AG04449 (cell line): ENCODE measurements around the gene DARS1.
"Not testable (repeated sequence)": the region's sequence is repeated elsewhere in the genome, so short reads cannot be mapped to it uniquely, and the experiment has no call there.

Experiments used
- CTCF ChIA-PET: fragments of 350-600 bp; formaldehyde crosslinking; extraction: SDS; loops from one replicate; lab custom pipeline; 2021; ENCODE audit warnings: antibody characterized with exemption; lab: Yijun Ruan, JAX
- POLR2A ChIA-PET: fragments of 400-600, 350-600 bp; formaldehyde crosslinking; extraction: SDS; loops from one replicate; lab custom pipeline; 2020; ENCODE audit warnings: antibody characterized with exemption, inconsistent platforms; lab: Yijun Ruan, JAX
- DNase-seq: peaks from one replicate; pipeline ENCODE4 v3.0.0-alpha.2; 2010; ENCODE audit warnings: low read depth, low spot score
- H3K4me3 ChIP-seq: 2 replicates; pipeline ENCODE4 v1.5.1; 2011; ENCODE audit warnings: low read depth, mild to moderate bottlenecking, control low read depth, low read length
- TF ChIP-seq, protein P1 (sequence below): IDR thresholded peaks from one replicate; pipeline ENCODE4 v1.5.1; 2011; ENCODE audit warnings: mild to moderate bottlenecking, moderate library complexity, low read length, control low read depth, inconsistent platforms; ENCODE audit not compliant: insufficient read depth; ENCODE audit errors: missing control alignments

DARS1 gene

GRCh38 chr2:135960150-135960549 lies 25.3 kb downstream of the DARS1 start:
- POLR2A ChIA-PET: no interaction called here
- no peak for DNase-seq
- CTCF ChIA-PET: interaction anchor here (1.0 to 1.3 kb wide), 2 partner anchors 47 to 464 kb away, joined by 3 read pairs; no protein-coding TSS in a partner anchor
- TF ChIP-seq, protein P1, sequence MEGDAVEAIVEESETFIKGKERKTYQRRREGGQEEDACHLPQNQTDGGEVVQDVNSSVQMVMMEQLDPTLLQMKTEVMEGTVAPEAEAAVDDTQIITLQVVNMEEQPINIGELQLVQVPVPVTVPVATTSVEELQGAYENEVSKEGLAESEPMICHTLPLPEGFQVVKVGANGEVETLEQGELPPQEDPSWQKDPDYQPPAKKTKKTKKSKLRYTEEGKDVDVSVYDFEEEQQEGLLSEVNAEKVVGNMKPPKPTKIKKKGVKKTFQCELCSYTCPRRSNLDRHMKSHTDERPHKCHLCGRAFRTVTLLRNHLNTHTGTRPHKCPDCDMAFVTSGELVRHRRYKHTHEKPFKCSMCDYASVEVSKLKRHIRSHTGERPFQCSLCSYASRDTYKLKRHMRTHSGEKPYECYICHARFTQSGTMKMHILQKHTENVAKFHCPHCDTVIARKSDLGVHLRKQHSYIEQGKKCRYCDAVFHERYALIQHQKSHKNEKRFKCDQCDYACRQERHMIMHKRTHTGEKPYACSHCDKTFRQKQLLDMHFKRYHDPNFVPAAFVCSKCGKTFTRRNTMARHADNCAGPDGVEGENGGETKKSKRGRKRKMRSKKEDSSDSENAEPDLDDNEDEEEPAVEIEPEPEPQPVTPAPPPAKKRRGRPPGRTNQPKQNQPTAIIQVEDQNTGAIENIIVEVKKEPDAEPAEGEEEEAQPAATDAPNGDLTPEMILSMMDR: no peak
- no peak overlapping the region for H3K4me3 ChIP-seq

DNA sequence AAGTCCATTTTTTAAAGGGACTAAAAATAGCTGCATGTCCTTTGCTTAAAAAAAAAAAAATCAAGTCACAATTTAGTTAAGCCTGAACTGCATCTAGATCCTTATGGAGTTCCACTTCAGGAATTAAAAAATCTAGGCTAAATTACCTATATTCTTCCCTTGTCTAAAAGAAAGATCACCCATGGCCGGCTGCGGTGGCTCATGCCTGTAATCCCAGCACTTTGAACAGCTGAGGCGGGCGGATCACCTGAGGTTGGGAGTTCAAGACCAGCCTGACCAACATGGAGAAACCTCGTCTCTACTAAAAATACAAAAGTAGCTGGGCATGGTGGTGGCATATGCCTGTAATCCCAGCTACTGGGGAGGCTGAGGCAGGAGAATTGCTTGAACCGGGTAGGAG lies 26.5 kb downstream of the DARS1 start:
- H3K4me3 ChIP-seq, POLR2A ChIA-PET, DNase-seq: not testable (repeated sequence)
- CTCF ChIA-PET: interaction anchor here (1.6 kb wide), 1 partner anchor 45 kb away, joined by 9 read pairs; no protein-coding TSS in a partner anchor

GRCh38 chr2:135954020-135954601 lies 31.3 kb downstream of the DARS1 start:
- H3K4me3 ChIP-seq: no peak overlapping the region
- no peak for DNase-seq
- ChIA-PET CTCF (no interaction called here), POLR2A (no interaction called here)
- TF ChIP-seq, protein P1: no peak

GRCh38 chr2:135952891-135953290 lies 32.5 kb downstream of the DARS1 start:
- DNase-seq: no peak
- no peak overlapping the region for H3K4me3 ChIP-seq
- ChIA-PET CTCF (no interaction called here), POLR2A (no interaction called here)
- TF ChIP-seq, protein P1: no peak

DNA sequence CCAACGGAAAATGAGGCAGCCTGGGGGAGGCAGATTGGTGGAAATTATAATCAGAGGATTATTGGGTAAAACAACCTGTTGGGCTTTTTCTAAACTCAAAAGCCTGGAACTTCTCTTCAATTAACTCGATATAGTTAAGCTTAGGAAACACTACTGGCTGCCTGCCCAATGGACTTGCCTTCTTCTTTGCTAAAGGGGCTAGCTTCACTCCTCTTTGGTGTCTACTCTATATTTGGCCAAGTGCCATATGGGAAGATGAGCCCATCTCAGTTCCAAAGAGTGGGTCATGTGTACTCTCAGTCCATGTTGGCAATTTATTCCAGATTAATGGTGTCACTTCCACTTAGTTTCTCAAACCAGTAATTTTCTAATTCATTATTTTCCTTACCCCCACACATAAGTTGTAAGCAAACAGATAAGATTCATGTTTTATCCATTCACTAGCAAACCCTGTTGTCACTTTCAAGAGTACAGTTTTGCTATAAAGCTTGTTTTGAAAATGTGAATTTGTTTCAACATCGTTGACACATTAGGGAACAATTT lies 34.3 kb downstream of the DARS1 start:
- TF ChIP-seq, protein P1: no peak
- no peak for DNase-seq
- H3K4me3 ChIP-seq: no peak overlapping the region
- ChIA-PET POLR2A (no interaction called here), CTCF (no interaction called here)

DNA sequence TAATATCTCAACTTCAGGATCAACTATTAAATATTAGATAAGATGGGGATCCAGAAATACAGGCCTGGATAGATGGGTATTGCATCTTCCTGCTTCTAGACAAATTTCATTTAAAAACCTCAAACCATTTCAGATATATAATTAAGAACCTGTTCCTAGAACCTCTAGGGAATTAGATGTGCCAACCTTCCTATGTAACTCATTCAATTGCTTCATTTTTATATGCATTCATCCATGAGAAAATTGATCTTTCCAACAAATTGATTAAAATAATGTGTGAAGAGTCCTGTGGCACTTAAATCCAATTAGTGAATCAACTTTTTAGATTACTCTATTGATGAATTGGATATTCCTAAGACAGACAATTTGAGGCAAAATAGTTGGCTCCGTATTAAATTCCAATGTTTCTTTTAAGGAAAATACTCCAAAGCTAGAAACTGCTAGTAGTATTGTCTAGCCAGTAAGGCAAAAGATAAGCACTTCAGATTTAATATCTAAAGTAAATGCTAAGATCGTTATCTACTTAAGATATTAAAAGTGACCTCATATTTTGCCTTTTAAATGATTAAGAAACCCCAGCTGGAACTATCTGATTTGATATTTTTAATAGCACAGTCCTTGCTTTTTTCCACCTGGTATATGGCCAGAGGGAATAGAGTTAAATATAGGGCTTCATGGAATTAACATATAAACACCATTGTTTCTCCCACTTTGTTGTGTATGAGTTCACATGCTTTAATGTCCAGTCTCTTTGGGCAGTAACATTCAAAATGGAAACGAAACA lies 35.8 kb downstream of the DARS1 start:
- TF ChIP-seq, protein P1: no peak
- DNase-seq: no peak
- ChIA-PET CTCF (no interaction called here), POLR2A (no interaction called here)
- no peak overlapping the region for H3K4me3 ChIP-seq
